T-helper 22 cell (primary cell): ENCODE data around the gene BRINP2.

ENCODE experiments used
- DNase-seq: peaks from one replicate; pipeline ENCODE4 v3.0.0-alpha.2; 2020; ENCODE audit warnings: low read depth

BRINP2 gene, protein sequence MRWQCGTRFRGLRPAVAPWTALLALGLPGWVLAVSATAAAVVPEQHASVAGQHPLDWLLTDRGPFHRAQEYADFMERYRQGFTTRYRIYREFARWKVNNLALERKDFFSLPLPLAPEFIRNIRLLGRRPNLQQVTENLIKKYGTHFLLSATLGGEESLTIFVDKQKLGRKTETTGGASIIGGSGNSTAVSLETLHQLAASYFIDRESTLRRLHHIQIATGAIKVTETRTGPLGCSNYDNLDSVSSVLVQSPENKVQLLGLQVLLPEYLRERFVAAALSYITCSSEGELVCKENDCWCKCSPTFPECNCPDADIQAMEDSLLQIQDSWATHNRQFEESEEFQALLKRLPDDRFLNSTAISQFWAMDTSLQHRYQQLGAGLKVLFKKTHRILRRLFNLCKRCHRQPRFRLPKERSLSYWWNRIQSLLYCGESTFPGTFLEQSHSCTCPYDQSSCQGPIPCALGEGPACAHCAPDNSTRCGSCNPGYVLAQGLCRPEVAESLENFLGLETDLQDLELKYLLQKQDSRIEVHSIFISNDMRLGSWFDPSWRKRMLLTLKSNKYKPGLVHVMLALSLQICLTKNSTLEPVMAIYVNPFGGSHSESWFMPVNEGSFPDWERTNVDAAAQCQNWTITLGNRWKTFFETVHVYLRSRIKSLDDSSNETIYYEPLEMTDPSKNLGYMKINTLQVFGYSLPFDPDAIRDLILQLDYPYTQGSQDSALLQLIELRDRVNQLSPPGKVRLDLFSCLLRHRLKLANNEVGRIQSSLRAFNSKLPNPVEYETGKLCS

DNA sequence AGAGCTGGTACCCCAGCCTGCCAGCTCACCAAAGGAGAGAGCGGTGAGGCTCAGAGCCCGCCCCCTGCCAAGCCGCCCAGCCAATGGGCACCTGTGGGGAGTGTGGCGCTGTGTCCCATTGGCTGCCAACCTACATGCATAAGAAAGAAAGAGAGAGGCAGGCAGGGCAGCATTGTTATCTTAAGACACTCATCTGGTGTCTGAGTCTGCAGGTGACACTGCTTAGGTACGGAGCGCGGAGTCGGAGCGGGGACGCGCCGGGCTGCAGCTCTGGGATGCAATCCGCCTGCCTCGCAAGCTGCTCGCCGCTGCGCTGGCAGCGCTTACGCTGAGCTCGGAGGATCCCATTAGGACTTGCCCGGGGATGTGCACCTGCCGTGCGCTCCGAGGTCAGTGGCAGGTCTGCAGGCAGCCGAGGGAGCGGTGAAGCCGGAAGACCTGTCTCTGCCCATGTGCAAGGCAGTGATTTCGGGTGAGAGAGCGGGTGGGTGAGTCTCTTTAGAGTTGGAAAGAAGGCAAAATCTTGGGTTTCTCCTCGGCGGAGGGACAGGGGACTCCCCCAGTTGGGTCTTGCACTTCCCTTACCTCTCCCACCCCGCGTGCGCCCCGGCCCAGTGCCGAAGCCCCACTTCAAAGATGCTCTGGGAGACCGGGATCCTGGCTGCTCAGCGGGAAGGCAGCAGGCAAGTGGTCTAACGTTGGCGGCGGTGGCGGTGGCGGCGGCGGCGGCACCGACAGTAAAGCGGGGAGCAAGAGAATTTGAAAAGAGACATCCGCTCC lies at the start of gene BRINP2:
Gene BRINP2 (plus strand): TSS at position 203 of the 780 bp plus-strand sequence. CDS start 58,919 bp downstream, outside the sequence.
- no peak for DNase-seq

GRCh38 chr1:177122461-177123251 lies 48.1 kb upstream of the BRINP2 start:
- DNase-seq, result no peak

DNA sequence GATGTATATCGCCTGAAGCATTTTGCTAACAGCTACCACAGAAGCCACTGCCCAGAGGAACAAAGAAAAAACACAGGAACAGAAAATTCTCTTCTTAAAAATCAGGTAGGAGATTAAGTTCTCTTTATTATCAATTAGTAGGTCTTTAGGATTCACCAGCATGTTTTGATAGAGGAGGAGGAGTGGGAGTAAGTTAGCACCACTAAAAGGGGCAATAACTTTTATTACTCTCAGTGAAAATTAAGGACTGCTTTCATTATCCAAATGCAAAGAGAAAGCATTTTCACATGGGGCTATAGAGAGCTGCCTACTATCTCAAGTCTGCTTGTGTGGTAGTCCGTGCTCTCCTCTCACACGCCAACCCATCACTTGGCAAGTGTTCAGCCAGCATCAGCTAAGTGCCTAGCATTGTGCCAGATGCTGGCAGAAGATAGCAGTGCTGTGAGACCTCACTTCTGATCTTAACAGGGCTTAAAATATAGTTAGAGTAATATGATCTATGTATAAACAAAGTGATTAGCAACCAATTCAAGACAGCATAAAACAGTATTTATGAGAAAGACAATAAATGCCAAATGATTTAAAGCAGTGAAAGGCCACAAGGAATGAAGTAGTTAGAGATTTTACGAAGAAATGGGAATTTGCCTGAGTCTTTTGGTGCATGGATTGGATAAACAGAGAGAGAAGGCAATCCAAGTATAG lies 46.0 kb upstream of the BRINP2 start:
- no peak for DNase-seq

GRCh38 chr1:177126267-177126666 lies 44.5 kb upstream of the BRINP2 start:
- DNase-seq, result no peak

GRCh38 chr1:177128665-177129281 lies 42.0 kb upstream of the BRINP2 start:
- no peak for DNase-seq

DNA sequence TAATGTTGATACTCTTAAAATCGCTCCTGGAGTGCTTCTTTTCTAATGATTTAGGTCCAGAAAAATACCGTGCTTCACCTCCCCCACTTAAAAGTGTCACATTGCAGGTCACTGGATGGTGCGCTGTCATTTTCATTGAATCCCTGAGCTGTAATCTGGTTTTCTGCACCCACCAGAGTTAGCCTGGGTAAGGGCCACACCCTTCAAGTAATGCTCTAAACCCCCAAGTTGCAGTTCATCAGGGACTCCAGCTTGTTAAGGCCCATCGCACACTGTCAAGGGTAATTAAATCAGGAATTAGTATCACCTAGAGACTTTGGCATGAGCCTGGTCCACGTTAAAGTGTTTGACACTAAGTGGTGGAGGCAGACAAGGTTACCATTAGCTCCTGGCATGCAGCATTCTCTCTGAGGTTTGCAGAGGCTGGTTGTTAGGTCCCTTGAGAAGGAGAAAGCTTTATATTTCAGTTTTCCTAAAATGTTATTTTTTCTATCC lies 40.3 kb upstream of the BRINP2 start:
- no peak for DNase-seq

DNA sequence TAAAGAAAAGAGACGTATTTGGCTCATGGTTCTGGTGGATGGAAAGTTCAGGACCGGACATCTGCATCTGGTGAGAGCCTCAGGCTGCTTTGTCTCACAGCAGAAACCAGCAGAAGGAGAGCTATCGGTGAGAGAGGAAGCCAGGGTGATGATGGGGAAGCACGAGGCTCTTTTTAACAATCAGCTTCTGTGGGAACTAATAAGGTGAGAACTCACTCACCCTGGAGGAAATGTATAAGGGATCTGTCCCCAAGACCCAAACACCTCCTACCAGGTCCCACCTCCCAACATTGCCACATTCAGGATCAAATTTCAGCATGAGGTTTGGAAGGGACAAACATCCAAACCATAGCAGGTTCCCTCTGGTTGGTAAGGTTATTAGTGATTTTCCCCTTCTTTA lies 39.0 kb upstream of the BRINP2 start:
- no peak for DNase-seq

GRCh38 chr1:177132141-177132540 lies 38.6 kb upstream of the BRINP2 start:
- no peak for DNase-seq

- no peak for DNase-seq
Measured at GRCh38 chr1:177133977-177134538, 36.7 kb upstream of the BRINP2 start.

DNA sequence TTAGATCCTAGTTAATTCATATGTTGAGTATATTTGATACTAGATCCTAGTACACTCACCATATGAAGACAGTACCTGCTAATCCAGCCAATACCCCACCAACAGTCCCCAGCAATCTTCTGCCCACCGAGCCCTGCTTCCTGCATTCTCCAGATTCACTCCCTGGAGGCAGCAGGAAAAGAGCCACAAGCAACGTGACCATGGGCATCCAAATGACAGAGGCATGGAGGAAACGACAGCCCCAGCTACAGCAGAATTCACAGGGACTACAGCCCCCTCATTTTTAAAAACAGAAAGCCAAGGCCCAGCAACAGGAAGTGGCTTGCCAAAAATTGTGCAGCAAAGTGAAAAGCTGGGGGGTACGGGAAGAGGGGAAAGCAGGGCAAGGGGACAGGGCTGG lies 35.5 kb upstream of the BRINP2 start:
- no peak for DNase-seq

DNA sequence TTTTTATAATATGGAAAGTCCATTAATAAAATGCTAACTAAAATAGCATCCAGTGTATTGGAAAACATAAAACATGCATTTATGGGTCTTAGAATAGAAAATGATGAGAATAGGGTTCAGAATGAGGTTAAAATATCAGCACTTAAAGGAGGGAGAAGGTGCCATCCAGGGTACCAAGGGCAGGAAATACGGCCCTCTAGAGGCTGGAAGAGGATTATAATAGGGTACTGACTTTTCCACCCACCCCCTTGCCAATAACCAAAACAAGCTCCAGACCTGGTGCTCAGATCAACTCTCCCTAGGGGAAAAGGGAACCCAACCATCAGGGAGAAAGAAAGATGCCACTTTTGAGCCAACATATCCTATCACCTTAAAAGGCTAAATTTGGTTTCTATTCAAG lies 32.9 kb upstream of the BRINP2 start:
- DNase-seq, result no peak

GRCh38 chr1:177138347-177138746 lies 32.4 kb upstream of the BRINP2 start:
- DNase-seq, result no peak

DNA sequence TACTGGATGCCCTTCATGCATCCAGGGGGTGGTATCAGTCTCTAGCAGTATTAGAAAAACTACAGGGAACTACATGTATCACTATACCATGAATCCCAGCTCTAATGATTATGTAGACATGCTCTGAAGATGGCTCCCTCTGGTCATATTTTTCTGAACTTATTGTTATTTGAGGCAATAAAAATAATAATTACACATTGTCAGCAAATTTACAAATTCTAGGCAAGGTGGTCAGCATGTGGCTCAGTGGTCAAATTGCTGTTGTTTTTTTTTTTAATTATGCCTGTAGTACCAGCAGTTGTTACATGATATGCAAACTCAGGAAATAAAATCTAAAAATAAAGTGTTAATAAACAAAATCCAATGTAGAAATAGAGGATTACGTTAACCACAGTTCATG lies 28.7 kb upstream of the BRINP2 start:
- DNase-seq, result no peak

DNA sequence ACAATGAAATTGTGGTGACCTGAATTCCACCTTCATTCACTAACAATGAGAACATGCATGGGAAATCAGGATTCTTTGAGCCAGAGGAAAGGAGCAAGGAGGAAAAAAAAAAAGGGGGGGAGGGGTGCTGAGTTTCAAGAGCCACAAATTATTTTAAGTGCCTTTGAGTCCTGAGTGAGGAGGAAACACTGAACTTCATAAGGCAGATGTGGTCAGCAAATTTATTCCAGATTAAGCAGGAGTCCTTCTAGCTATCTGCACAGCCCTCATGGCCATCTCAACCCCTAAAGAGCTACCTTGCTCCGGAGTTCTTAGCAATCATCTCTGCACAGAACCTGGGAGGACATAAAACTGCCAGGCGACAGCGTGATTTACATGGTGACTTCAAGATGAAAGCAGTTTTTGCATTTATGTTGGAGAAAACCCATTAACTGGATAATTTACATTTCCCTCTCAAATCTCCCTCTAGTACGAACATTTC lies 27.9 kb upstream of the BRINP2 start:
- no peak for DNase-seq

- DNase-seq, result no peak
Measured at GRCh38 chr1:177145106-177146070, 25.4 kb upstream of the BRINP2 start.

DNA sequence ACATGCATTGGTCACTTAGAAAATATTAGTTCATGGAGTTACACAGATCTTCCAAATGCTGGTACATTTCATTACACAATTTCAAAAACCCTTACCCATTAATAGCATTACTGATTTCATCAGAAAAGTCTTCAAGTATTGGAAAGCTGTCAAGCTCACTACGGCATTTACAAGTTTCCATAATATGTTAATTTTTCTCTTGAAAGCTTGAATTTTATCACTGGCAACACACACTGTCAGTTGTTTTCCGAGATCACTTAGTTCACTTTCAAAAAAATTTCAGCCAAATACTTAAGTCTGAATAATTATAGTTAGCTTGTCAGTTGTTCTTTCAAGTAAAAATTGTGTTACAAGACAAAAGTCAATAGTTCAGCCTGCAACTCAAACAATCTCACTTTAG lies 24.3 kb upstream of the BRINP2 start:
- no peak for DNase-seq

DNA sequence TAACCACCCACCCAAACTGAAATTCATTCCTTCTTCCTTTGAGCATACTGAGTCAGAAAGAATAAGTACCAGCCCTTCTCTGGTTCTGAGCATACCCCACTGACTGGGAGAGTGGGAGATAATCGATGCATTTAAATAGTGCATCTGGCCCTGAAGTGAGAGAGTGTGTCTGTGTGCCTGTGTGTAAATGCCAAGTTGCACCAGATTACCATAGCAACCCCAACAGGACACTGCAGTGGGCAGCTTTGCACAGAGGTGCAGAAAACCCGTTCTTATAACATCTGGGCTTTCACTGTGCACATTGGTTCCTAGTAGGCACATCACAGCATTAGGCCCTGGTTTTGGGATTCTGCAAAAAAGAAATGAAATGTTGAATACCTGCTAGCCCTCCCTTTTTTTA lies 8.5 kb upstream of the BRINP2 start:
- no peak for DNase-seq

GRCh38 chr1:177163844-177164379 lies 6.8 kb upstream of the BRINP2 start:
- DNase-seq, result no peak
